ENCODE data around the gene SLITRK3. TPM values are rescaled to one million over a fixed set of nuclear protein-coding genes. Genes with fewer than 3 reads are reported as not detected.

The SLITRK3 gene
- total RNA-seq, 1 donor from 2014 or later, result 0.09 TPM

DNA sequence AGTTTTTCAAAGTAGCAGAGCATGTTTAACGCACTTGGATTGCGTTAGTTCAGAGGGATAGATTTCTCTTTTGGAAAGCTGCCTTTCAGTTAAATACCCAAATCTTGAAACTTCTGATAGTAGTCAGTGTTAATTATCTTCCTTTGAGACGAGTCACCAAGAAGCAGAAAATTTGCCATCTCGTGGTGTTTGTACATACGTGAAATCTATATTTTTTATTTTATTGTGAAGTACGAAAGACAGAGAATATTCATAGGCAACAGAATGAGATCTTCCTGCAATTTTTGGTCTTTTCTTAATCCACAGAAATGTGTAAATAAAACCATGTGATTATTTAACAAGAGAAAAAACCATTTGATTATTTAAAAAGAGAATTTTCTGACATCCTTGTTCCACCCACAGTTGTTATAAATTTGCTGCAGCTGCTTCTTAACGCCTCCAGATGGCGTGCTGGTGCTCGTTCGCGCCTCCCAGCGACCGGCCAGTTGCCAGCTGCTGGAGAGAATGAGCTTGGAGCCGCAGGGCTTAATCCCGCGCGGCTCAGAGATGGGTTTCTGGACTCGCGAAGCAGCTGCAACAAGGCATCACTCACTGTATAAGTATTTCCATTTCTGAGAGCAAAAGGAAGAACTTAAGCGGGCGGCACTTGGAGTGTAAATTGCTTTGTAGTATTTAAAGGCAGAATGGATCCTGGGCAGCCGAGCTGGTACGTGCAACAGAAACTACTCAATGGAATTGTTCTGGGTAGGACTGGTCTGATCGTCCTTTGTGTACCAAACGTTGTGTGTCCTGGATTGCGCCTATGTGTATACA is 10.5 kb upstream of the SLITRK3 start:
- no peak overlapping the region for H3K27ac ChIP-seq
- ATAC-seq, result peak; percentile 98
- H3K4me1 ChIP-seq, result no peaks in the 10 kb centered on the region
- no peaks in the 10 kb centered on the region for H3K9me3 ChIP-seq
- H3K4me3 ChIP-seq, result peak overlapping the region; percentile 18
- no peaks in the 10 kb centered on the region for H3K36me3 ChIP-seq
- intact Hi-C loops (cut with DNase I), result no loop called here
- no peaks in the 10 kb centered on the region for H3K27me3 ChIP-seq
- peak; percentile 86 for DNase-seq
- TF ChIP-seq, protein P1, sequence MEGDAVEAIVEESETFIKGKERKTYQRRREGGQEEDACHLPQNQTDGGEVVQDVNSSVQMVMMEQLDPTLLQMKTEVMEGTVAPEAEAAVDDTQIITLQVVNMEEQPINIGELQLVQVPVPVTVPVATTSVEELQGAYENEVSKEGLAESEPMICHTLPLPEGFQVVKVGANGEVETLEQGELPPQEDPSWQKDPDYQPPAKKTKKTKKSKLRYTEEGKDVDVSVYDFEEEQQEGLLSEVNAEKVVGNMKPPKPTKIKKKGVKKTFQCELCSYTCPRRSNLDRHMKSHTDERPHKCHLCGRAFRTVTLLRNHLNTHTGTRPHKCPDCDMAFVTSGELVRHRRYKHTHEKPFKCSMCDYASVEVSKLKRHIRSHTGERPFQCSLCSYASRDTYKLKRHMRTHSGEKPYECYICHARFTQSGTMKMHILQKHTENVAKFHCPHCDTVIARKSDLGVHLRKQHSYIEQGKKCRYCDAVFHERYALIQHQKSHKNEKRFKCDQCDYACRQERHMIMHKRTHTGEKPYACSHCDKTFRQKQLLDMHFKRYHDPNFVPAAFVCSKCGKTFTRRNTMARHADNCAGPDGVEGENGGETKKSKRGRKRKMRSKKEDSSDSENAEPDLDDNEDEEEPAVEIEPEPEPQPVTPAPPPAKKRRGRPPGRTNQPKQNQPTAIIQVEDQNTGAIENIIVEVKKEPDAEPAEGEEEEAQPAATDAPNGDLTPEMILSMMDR (IDR thresholded peaks at IDR 0.05), result peak; percentile 83

DNA sequence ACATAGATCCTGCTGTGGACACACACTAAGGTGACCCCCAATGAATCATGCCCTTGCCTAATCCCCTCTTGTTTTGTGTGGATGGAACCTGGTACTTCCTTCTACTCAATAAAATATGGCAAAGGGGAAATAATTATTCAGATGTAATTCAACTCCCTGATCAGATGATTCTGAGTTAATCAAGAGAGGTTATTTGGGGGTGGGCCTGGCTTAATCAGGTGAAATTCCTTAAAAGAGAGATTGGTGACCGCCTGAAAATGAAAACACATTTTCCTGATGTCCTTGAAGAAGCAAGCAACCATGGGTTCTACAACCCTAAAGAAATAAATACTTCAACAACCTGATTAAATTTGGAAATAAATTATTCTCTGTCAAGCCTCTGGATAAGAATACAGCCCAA is 8.3 kb upstream of the SLITRK3 start:
- Histone ChIP-seq H3K27me3 (peaks cover 6% of the 10 kb centered on the region), H3K27ac (no peak overlapping the region), H3K4me3 (no peak overlapping the region), H3K36me3 (no peaks in the 10 kb centered on the region), H3K4me1 (no peaks in the 10 kb centered on the region), H3K9me3 (no peaks in the 10 kb centered on the region)
- no peak for ATAC-seq
- DNase-seq, result no peak
- TF ChIP-seq, protein P1 (IDR thresholded peaks at IDR 0.05), result no peak
- intact Hi-C loops (cut with DNase I), result no loop called here

DNA sequence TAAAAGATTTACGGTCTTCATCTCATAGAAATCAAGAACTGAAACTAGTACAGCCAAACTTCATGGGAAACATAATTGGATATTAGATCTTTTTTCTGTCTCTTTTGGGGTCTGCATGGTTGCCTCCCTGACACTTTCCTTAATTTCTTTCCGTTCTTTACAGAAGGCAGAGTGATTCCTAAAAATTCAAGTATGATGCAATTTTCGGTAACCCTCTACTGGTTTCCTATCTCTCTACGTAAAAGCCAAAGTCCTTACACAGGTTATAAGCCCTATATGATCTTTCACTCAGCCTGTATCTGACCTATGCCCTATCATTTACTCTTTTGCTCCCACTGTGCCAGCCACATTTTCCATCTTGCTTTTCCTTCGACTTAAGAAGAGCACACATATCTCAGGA is 6.8 kb upstream of the SLITRK3 start:
- Histone ChIP-seq H3K27me3 (peaks cover 13% of the 10 kb centered on the region), H3K4me3 (no peak overlapping the region), H3K9me3 (no peaks in the 10 kb centered on the region), H3K4me1 (no peaks in the 10 kb centered on the region), H3K36me3 (no peaks in the 10 kb centered on the region), H3K27ac (no peak overlapping the region)
- DNase-seq (no peak), ATAC-seq (no peak)
- TF ChIP-seq, protein P1 (IDR thresholded peaks at IDR 0.05), result no peak
- intact Hi-C loops (cut with DNase I), result no loop called here

DNA sequence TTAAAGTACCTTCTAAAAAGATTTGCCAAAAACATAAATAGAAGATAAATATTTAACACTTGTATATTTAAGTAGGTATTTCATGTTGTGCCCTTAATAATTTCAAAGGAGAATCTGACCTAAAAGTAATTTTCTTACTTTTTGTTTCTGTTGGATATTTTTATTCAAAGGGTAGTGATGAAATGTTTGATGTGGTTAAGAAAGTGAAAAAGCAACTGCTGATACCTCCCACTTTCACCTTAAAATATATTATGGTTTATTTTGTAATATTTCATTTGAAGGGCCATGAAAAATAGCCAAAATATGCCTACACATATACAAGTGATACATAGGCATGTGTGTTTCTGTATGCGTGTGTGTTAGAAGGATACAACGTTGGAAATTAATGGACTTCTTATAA is 5.8 kb upstream of the SLITRK3 start:
- H3K4me3 ChIP-seq, result no peak overlapping the region
- H3K27me3 ChIP-seq, result peaks cover 24% of the 10 kb centered on the region
- DNase-seq, result no peak
- no peaks in the 10 kb centered on the region for H3K9me3 ChIP-seq
- H3K4me1 ChIP-seq, result peaks cover 5% of the 10 kb centered on the region
- TF ChIP-seq, protein P1 (IDR thresholded peaks at IDR 0.05), result no peak
- no peak for ATAC-seq
- no peak overlapping the region for H3K27ac ChIP-seq
- no peaks in the 10 kb centered on the region for H3K36me3 ChIP-seq
- intact Hi-C loops (cut with DNase I), result no loop called here

DNA sequence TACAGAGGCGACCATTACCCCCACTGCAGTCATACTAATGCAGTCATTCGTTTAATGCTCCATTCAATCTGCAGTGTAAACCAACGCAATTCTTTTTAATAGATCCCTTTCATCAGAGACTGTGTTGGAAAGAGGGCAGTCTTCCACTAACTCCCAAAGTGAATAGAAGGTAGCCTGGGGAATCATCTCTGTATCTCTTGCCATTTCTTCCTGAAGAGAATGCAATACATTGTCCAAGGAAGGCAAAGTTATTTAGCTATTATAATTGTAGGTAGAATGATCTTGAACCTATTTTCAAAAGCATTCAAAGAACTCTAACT is 1.3 kb upstream of the SLITRK3 start:
- H3K4me3 ChIP-seq, result no peak overlapping the region
- ATAC-seq, result no peak

More for the DNA sequence above, 1.3 kb upstream of the SLITRK3 start:
- no peak for DNase-seq
- intact Hi-C loops (cut with DNase I), result no loop called here
- peaks cover 63% of the 10 kb centered on the region for H3K27me3 ChIP-seq
- H3K9me3 ChIP-seq, result no peaks in the 10 kb centered on the region
- H3K27ac ChIP-seq, result no peak overlapping the region
- no peaks in the 10 kb centered on the region for H3K36me3 ChIP-seq
- TF ChIP-seq, protein P1 (IDR thresholded peaks at IDR 0.05), result no peak
- peaks cover 24% of the 10 kb centered on the region for H3K4me1 ChIP-seq
